Pancreas (tissue), 10 donors: ENCODE measurements around the gene RPL32. TPM values are rescaled to one million over a fixed set of nuclear protein-coding genes. Genes with fewer than 3 reads are reported as not detected.

Experiments
- ATAC-seq, 4 donors: fragments of 200-7000 bp; cut with Tn5 transposase; one replicate each; pipeline versions ENCODE4 v1.8.0 to v1.9.1; 2020; ENCODE audit warnings: mild to moderate bottlenecking in 4 of 4, moderate library complexity in 4 of 4
- DNase-seq, 6 donors: peaks; one replicate each; pipeline ENCODE4 v3.0.0-alpha.2; 2020
- FAIRE-seq: peaks from 2 replicates; lab custom pipeline; 2012; peaks lifted over from hg19 to GRCh38; lab: Jason Lieb, UNC
- H3K27ac ChIP-seq, 4 donors: fragments of 200-600 bp; sonication (generic); 1 replicate in 3 of 4; 2 replicates in 1 of 4; pipeline versions ENCODE4 v1.5.0 to v1.8.0; 2020
- H3K27me3 ChIP-seq, 4 donors: fragments of 200-600 bp; one replicate each; pipeline ENCODE4 v1.8.0; 2021
- H3K36me3 ChIP-seq, 3 donors: fragments of 200-600 bp; sonication (generic) in 1 of 3; one replicate each; pipeline versions ENCODE4 v1.5.0 to v1.8.0; 2020 to 2021
- H3K4me1 ChIP-seq, 3 donors: fragments of 200-600 bp; one replicate each; pipeline ENCODE4 v1.8.0; 2021
- H3K4me3 ChIP-seq, 4 donors: fragments of 200-600 bp; sonication (generic) in 2 of 4; one replicate each; pipeline versions ENCODE4 v1.5.0 to v1.8.0; 2020 to 2021
- H3K9me3 ChIP-seq, 4 donors: fragments of 200-600 bp; one replicate each; pipeline ENCODE4 v1.8.0; 2021
- CTCF ChIP-seq, 4 donors: fragments of 200-600 bp; sonication (generic) in 3 of 4; IDR thresholded peaks; one replicate each; pipeline versions ENCODE4 v1.5.0 to v1.8.0; 2021; ENCODE audit warnings: antibody characterized with exemption in 4 of 4
- WGBS, 2 donors: extraction: QIAGEN DNeasy Blood & Tissue Kit; methylation state at CpG; one replicate each; pipeline ENCODE4 v1.1.7; 2013; 5-methylcytosine and 5-hydroxymethylcytosine counted together
- intact Hi-C, 3 donors: fragments of 100-400 bp; cut with DNase I; formaldehyde crosslinking; loops; one replicate each; pipeline versions ENCODE4 v1.11.1 to v1.14.2; 2022
- polyA plus RNA-seq, 2 donors: library from polyadenylated mRNA; stranded (reverse); fragments of 200-250 nt; gene quantifications; one replicate each; pipeline ENCODE4 v1.2.3, GENCODE V29; 2013
- total RNA-seq, 6 donors: library from RNA; stranded (reverse); fragmentation: NEBNext Ultra II Directional in 4 of 6; extraction: Animal tissue kit (Norgen Biotek cat#: 25700) in 4 of 6; gene quantifications; one replicate each; pipeline versions ENCODE4 v1.2.1 to v1.2.4, GENCODE V29; 2021 to 2023
- donor health status: healthy with polysubstance abuse.
- donor health status: DM: no; HTN: no; CAD: no; lungs with moderate emphysema.
- donor health status: DM: no; HTN: no; CAD: no.
- donor health status: control.
- donor health status: control.
- donor health status: Bipolar disorder and iron deficiency.
- donor health status: DM: yes; HTN: yes; CAD: no.
- donor health status: DM: no; HTN: no; CAD: no.
- donor health status: DM: no; HTN: no; CAD: no.
- donor health status: DM: yes; HTN: yes; CAD: no.

Gene RPL32
- total and polyA plus RNA-seq, 8 donors = 931 to 1,793 (median 1,293) TPM

GRCh38 chr3:12807601-12808359 lies 33.6 kb downstream of the RPL32 start:
- ATAC-seq (no peak), FAIRE-seq (no peak), DNase-seq (no peak)
- TF ChIP-seq CTCF (IDR thresholded peaks at IDR 0.05) = no peak
- intact Hi-C loops = no loop called here
- Histone ChIP-seq H3K27ac (no peak overlapping the region), H3K4me3 (no peak overlapping the region), H3K36me3 (no peaks in the 10 kb centered on the region), H3K27me3 (no peaks in the 10 kb centered on the region), H3K9me3 (no peaks in the 10 kb centered on the region), H3K4me1 (no peaks in the 10 kb centered on the region)
- 81 to 89% methylated on average over 7 of the region's 7 CpGs for WGBS, 2 donors

GRCh38 chr3:12807066-12807465 lies 34.3 kb downstream of the RPL32 start:
- Histone ChIP-seq H3K36me3 (no peaks in the 10 kb centered on the region), H3K4me3 (no peak overlapping the region), H3K27me3 (no peaks in the 10 kb centered on the region), H3K27ac (no peak overlapping the region), H3K9me3 (no peaks in the 10 kb centered on the region), H3K4me1 (no peaks in the 10 kb centered on the region)
- no peak for FAIRE-seq
- no peak for ATAC-seq
- intact Hi-C loops = no loop called here
- TF ChIP-seq CTCF (IDR thresholded peaks at IDR 0.05) = no peak
- DNase-seq = no peak
- 92 to 99% methylated on average over 9 of the region's 9 CpGs for WGBS, 2 donors

GRCh38 chr3:12803371-12803770 lies 38.0 kb downstream of the RPL32 start:
- H3K4me3 ChIP-seq = no peak overlapping the region
- FAIRE-seq = no peak
- H3K36me3 ChIP-seq = no peaks in the 10 kb centered on the region
- intact Hi-C loops = no loop called here
- DNase-seq = no peak
- H3K4me1 ChIP-seq = no peaks in the 10 kb centered on the region
- no peak for ATAC-seq
- no peaks in the 10 kb centered on the region for H3K9me3 ChIP-seq
- no peaks in the 10 kb centered on the region for H3K27me3 ChIP-seq
- TF ChIP-seq CTCF (IDR thresholded peaks at IDR 0.05) = no peak
- H3K27ac ChIP-seq = no peak overlapping the region
- 88 to 91% methylated on average over 12 of the region's 12 CpGs for WGBS, 2 donors

GRCh38 chr3:12799525-12800440 lies 41.6 kb downstream of the RPL32 start:
- no peaks in the 10 kb centered on the region for H3K36me3 ChIP-seq
- peak overlapping the region in 1 of 4 donors; percentile 52 for H3K27ac ChIP-seq
- H3K9me3 ChIP-seq = no peaks in the 10 kb centered on the region
- WGBS, 2 donors = 67 to 70% methylated on average over 7 of the region's 7 CpGs
- no peaks in the 10 kb centered on the region for H3K27me3 ChIP-seq
- intact Hi-C loops = no loop called here
- no peak for TF ChIP-seq CTCF (IDR thresholded peaks at IDR 0.05)
- DNase-seq = peak in 3 of 6 donors; percentile 28 to 48 (median 40)
- no peak for FAIRE-seq
- no peak overlapping the region for H3K4me3 ChIP-seq
- peak; percentile 30 to 75 (median 44) for ATAC-seq
- peaks cover 0 to 8% (median 0%) of the 10 kb centered on the region in 3 donors for H3K4me1 ChIP-seq
